WERI-Rb-1 (cell line): ENCODE measurements around the gene FAM89A.

ENCODE experiments used
- DNase-seq: peaks from one replicate; pipeline ENCODE4 v3.0.0-alpha.2; 2020
- H3K27ac ChIP-seq: fragments of 250-450 bp; sonication (Bioruptor Pico); 2 replicates; pipeline ENCODE4 v1.5.1; 2020; ENCODE audit warnings: mild to moderate bottlenecking, moderate library complexity
- H3K27me3 ChIP-seq: fragments of 250-450 bp; sonication (Bioruptor Pico); 2 replicates; pipeline ENCODE4 v1.5.1; 2021; ENCODE audit warnings: mild to moderate bottlenecking, low read depth, moderate library complexity; ENCODE audit not compliant: insufficient read depth, severe bottlenecking
- H3K36me3 ChIP-seq: fragments of 250-450 bp; sonication (Bioruptor Pico); 2 replicates; pipeline ENCODE4 v1.5.1; 2020; ENCODE audit warnings: mild to moderate bottlenecking, moderate library complexity
- H3K4me3 ChIP-seq: 2 replicates; pipeline ENCODE4 v1.5.1; 2011; ENCODE audit warnings: low read depth, mild to moderate bottlenecking, control low read depth, low read length
- H3K9me3 ChIP-seq: fragments of 250-450 bp; sonication (Bioruptor Pico); 2 replicates; pipeline ENCODE4 v1.5.1; 2021; ENCODE audit warnings: mild to moderate bottlenecking, moderate library complexity; ENCODE audit not compliant: severe bottlenecking
- TF ChIP-seq, protein P1 (sequence below): IDR thresholded peaks from 2 replicates; pipeline ENCODE4 v1.5.1; 2011; ENCODE audit warnings: low read depth, mild to moderate bottlenecking, control low read depth, inconsistent platforms, low read length

The FAM89A gene

DNA sequence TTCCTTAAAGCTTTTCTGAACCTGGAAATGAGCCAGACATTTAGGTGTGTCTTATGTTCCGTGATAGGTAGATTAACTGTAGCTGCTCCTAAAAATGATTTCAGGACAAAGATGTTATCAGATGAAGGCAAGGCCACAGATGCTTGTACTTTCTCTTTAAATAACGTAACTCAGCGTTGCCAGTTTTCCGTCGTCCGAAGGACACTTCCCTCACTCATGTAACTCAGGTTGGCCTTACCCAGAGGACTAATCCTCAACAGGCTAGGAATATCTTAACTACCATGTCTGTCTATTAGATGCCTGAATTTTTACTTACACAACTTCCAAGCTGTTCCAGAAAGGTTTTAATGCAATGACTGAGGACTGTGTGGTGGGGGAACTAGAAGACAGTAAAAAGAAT is 35.4 kb upstream of the FAM89A start:
- peak overlapping the region; percentile 2; the same call in 1 of the 2 replicates for H3K4me3 ChIP-seq
- H3K36me3 ChIP-seq, result no peaks in the 10 kb centered on the region
- peak; percentile 12 for DNase-seq
- TF ChIP-seq, protein P1, sequence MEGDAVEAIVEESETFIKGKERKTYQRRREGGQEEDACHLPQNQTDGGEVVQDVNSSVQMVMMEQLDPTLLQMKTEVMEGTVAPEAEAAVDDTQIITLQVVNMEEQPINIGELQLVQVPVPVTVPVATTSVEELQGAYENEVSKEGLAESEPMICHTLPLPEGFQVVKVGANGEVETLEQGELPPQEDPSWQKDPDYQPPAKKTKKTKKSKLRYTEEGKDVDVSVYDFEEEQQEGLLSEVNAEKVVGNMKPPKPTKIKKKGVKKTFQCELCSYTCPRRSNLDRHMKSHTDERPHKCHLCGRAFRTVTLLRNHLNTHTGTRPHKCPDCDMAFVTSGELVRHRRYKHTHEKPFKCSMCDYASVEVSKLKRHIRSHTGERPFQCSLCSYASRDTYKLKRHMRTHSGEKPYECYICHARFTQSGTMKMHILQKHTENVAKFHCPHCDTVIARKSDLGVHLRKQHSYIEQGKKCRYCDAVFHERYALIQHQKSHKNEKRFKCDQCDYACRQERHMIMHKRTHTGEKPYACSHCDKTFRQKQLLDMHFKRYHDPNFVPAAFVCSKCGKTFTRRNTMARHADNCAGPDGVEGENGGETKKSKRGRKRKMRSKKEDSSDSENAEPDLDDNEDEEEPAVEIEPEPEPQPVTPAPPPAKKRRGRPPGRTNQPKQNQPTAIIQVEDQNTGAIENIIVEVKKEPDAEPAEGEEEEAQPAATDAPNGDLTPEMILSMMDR, result no peak
- no peak overlapping the region for H3K27ac ChIP-seq
- no peaks in the 10 kb centered on the region for H3K27me3 ChIP-seq
- H3K9me3 ChIP-seq, result no peaks in the 10 kb centered on the region

DNA sequence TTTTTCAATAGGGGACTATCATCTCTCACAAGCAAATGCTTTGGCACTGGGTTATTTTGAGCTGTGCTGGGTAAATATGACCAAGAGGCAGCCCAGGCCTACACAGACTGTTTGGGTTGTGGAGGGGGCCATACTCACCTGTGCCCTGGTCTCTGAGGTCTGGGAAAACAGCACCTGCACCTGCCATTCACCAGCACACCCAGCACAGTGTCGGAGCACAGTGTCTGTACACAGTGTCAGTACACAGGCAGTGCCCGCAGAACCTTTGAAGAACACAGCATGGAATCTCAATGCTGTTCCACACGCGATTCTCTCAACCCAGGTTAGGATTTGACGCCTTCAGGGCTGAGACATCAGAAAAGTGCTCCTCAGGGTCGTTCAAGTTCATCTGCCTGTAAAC is 35.0 kb upstream of the FAM89A start:
- Histone ChIP-seq H3K4me3 (peak overlapping the region; percentile 2; the same call in 1 of the 2 replicates), H3K27me3 (no peaks in the 10 kb centered on the region), H3K27ac (no peak overlapping the region), H3K36me3 (no peaks in the 10 kb centered on the region), H3K9me3 (no peaks in the 10 kb centered on the region)
- peak; percentile 25 for DNase-seq
- TF ChIP-seq, protein P1, result no peak

DNA sequence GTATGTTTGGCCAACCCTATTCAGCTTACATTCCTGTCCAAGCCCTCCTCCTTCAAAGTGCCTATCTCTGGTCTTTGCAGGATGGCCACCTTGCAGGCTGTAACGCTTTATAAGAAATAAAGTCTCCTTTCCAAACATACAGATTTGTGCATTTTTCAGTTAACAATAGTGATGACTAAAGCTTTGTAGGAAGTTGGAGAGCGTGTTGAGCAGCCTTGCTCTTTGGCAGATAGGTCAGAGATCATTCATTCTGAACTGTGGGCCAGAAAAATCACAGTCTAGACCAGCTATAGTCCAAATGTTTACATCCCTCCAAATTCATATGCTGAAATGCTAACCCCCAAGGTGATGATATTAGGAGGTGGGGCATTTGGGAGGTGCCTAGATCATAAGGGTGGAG is 34.0 kb upstream of the FAM89A start:
- H3K27ac ChIP-seq, result no peak overlapping the region
- no peaks in the 10 kb centered on the region for H3K9me3 ChIP-seq
- H3K27me3 ChIP-seq, result no peaks in the 10 kb centered on the region
- no peaks in the 10 kb centered on the region for H3K36me3 ChIP-seq
- TF ChIP-seq, protein P1, result no peak
- DNase-seq, result no peak
- no peak overlapping the region for H3K4me3 ChIP-seq

DNA sequence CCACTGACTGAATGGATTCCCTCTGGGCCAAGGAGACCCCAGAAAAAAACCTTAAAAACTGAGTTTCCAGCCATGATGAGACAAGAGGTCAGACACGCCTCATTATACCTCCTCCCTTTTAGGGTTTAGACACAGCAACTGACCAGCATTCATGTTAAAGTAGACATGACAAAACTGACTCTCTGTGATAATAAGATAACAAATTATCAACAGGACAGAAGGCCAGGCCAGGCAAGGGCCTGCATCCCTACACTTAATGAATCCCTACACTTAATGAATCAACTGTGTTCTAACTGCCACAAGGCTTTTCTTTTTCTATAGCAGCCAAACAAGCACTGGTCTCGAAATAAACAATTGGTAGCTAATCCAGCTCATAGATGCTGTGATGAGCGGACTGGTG is 33.3 kb upstream of the FAM89A start:
- H3K27ac ChIP-seq, result no peak overlapping the region
- TF ChIP-seq, protein P1, result no peak
- no peaks in the 10 kb centered on the region for H3K36me3 ChIP-seq
- no peak for DNase-seq
- H3K9me3 ChIP-seq, result no peaks in the 10 kb centered on the region
- no peaks in the 10 kb centered on the region for H3K27me3 ChIP-seq
- no peak overlapping the region for H3K4me3 ChIP-seq

DNA sequence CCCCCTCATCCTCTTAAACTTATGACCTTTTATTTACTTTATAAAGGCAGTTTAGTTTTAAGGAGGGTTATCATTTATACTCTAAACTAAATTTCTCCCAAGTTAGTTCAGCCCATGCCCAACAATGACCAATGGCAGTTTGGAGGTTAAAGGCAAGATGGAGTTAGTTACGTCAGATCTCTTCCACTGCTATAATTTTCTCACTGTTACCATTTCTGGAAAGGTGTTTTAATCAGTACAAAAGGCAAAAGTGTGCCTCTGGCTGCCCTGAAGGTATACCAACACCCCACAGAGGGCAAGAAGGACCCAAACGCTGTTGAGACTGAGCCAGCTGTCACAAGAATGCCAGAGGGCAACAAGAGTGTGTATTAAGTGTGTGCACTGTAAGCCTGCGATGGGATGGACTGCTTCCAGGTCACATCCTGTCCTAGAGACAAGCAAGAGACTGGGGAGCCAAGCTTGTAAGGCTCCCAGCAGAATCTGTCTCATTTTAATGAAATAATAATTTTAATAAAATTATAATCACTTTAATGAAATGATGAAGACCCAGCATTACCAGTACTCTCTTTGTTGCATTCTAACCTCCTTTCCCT is 32.5 kb upstream of the FAM89A start:
- no peaks in the 10 kb centered on the region for H3K36me3 ChIP-seq
- no peaks in the 10 kb centered on the region for H3K9me3 ChIP-seq
- TF ChIP-seq, protein P1, result no peak
- no peaks in the 10 kb centered on the region for H3K27me3 ChIP-seq
- no peak overlapping the region for H3K4me3 ChIP-seq
- no peak overlapping the region for H3K27ac ChIP-seq
- no peak for DNase-seq

DNA sequence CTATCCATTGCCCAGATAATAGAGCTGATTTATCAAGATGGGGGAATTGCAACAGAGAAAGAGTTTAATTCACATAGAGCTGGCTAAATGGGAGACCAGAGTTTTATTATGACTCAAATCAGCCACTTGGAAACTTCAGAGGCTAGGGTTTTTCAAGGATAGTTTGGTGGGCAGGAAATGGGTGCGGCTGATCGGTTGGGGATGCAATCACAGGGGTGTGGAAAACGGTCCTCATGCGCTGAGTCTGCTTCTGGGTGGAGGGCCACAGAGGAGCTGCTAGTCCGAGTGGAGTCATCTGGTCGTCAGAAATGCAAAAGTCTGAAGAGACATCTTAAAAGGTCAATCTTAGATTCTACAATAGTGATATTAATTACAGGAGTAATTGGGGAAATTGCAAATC is 32.0 kb upstream of the FAM89A start:
- no peaks in the 10 kb centered on the region for H3K27me3 ChIP-seq
- TF ChIP-seq, protein P1, result no peak
- H3K27ac ChIP-seq, result no peak overlapping the region
- H3K36me3 ChIP-seq, result no peaks in the 10 kb centered on the region
- DNase-seq, result no peak
- H3K4me3 ChIP-seq, result no peak overlapping the region
- H3K9me3 ChIP-seq, result peaks cover under 1% of the 10 kb centered on the region
